Peyer's patch (tissue), 4 donors: ENCODE measurements around the gene WHAMM. TPM values are rescaled to one million over a fixed set of nuclear protein-coding genes. Genes with fewer than 3 reads are reported as not detected.

Source experiments
- DNase-seq, 3 donors: peaks; one replicate each; pipeline ENCODE4 v3.0.0-alpha.2; 2017 to 2019
- H3K27ac ChIP-seq, 4 donors: fragments of 200-600 bp; sonication (generic); one replicate each; pipeline ENCODE4 v1.5.1; 2016 to 2019
- H3K27me3 ChIP-seq, 2 donors: fragments of 200-600 bp; sonication (generic); one replicate each; pipeline ENCODE4 v1.5.1; 2019
- H3K36me3 ChIP-seq, 3 donors: fragments of 200-600 bp; sonication (generic); one replicate each; pipeline ENCODE4 v1.5.1; 2016 to 2019
- H3K4me1 ChIP-seq, 4 donors: fragments of 200-600 bp; sonication (generic); one replicate each; pipeline ENCODE4 v1.5.1; 2016 to 2019
- H3K4me3 ChIP-seq, 4 donors: fragments of 200-600 bp; sonication (generic); 1 replicate in 3 of 4; 2 replicates in 1 of 4; pipeline ENCODE4 v1.5.1; 2016 to 2019; ENCODE audit warnings: mild to moderate bottlenecking in 1 of 4
- H3K9me3 ChIP-seq, 4 donors: fragments of 200-600 bp; sonication (generic); one replicate each; pipeline ENCODE4 v1.5.1; 2016 to 2019; ENCODE audit warnings: mild to moderate bottlenecking in 1 of 4
- CTCF ChIP-seq, 6 experiments: fragments of 450-650 bp in 4 of 6; fragments of 200-600 bp in 2 of 6; sonication (generic) in 1 of 6; IDR thresholded peaks; one replicate each; pipeline ENCODE4 v1.5.1; 2017 to 2019; ENCODE audit warnings: antibody characterized with exemption in 6 of 6, mild to moderate bottlenecking in 3 of 6, moderate library complexity in 1 of 6
- POLR2A ChIP-seq, 2 donors: fragments of 450-650 bp; IDR thresholded peaks; one replicate each; pipeline ENCODE4 v1.5.1; 2017; ENCODE audit warnings: antibody characterized with exemption in 2 of 2, mild to moderate bottlenecking in 2 of 2, moderate library complexity in 2 of 2
- total RNA-seq, 4 donors: library from RNA; depleted of rRNA; stranded (reverse); fragments of >200 nt; gene quantifications; one replicate each; pipeline ENCODE4 v1.1.0, GENCODE V29; 2016

Gene WHAMM
- total RNA-seq, 4 donors from 2014 or later: 8.6 to 16.0 (median 13.2) TPM

- H3K4me1 ChIP-seq: no peaks in the 10 kb centered on the region
- no peak overlapping the region for H3K4me3 ChIP-seq
- no peaks in the 10 kb centered on the region for H3K36me3 ChIP-seq
- H3K27me3 ChIP-seq: no peaks in the 10 kb centered on the region
- H3K9me3 ChIP-seq: no peaks in the 10 kb centered on the region
- H3K27ac ChIP-seq: no peak overlapping the region
- DNase-seq: no peak
- TF ChIP-seq POLR2A (IDR thresholded peaks at IDR 0.05) (no peak), CTCF (IDR thresholded peaks at IDR 0.05) (no peak)
Measured at GRCh38 chr15:82874961-82875360, 65.5 kb downstream of the WHAMM start.

- no peaks in the 10 kb centered on the region for H3K9me3 ChIP-seq
- H3K4me1 ChIP-seq: no peaks in the 10 kb centered on the region
- H3K4me3 ChIP-seq: no peak overlapping the region
- TF ChIP-seq POLR2A (IDR thresholded peaks at IDR 0.05): no peak
- TF ChIP-seq CTCF (IDR thresholded peaks at IDR 0.05): no peak
- H3K27me3 ChIP-seq: no peaks in the 10 kb centered on the region
- H3K36me3 ChIP-seq: no peaks in the 10 kb centered on the region
- no peak overlapping the region for H3K27ac ChIP-seq
- no peak for DNase-seq
Measured at GRCh38 chr15:82875411-82876003, 66.1 kb downstream of the WHAMM start.

- Histone ChIP-seq H3K4me3 (no peak overlapping the region), H3K36me3 (no peaks in the 10 kb centered on the region), H3K27ac (no peak overlapping the region), H3K27me3 (no peaks in the 10 kb centered on the region), H3K4me1 (no peaks in the 10 kb centered on the region), H3K9me3 (no peaks in the 10 kb centered on the region)
- TF ChIP-seq CTCF (IDR thresholded peaks at IDR 0.05) (no peak), POLR2A (IDR thresholded peaks at IDR 0.05) (no peak)
- DNase-seq: no peak
Measured at GRCh38 chr15:82877825-82878224, 68.4 kb downstream of the WHAMM start.

GRCh38 chr15:82878325-82878724 is 68.9 kb downstream of the WHAMM start:
- no peak overlapping the region for H3K27ac ChIP-seq
- DNase-seq: no peak
- H3K9me3 ChIP-seq: no peaks in the 10 kb centered on the region
- no peaks in the 10 kb centered on the region for H3K4me1 ChIP-seq
- no peaks in the 10 kb centered on the region for H3K36me3 ChIP-seq
- H3K27me3 ChIP-seq: no peaks in the 10 kb centered on the region
- TF ChIP-seq CTCF (IDR thresholded peaks at IDR 0.05) (no peak), POLR2A (IDR thresholded peaks at IDR 0.05) (no peak)
- H3K4me3 ChIP-seq: no peak overlapping the region

GRCh38 chr15:82880704-82881103 is 71.3 kb downstream of the WHAMM start:
- Histone ChIP-seq H3K4me1 (no peaks in the 10 kb centered on the region), H3K27me3 (no peaks in the 10 kb centered on the region), H3K36me3 (no peaks in the 10 kb centered on the region), H3K27ac (no peak overlapping the region), H3K9me3 (no peaks in the 10 kb centered on the region), H3K4me3 (no peak overlapping the region)
- no peak for TF ChIP-seq CTCF (IDR thresholded peaks at IDR 0.05)
- no peak for TF ChIP-seq POLR2A (IDR thresholded peaks at IDR 0.05)
- no peak for DNase-seq

GRCh38 chr15:82881747-82882146 is 72.3 kb downstream of the WHAMM start:
- no peak for DNase-seq
- no peaks in the 10 kb centered on the region for H3K27me3 ChIP-seq
- no peaks in the 10 kb centered on the region for H3K36me3 ChIP-seq
- H3K4me3 ChIP-seq: no peak overlapping the region
- no peak overlapping the region for H3K27ac ChIP-seq
- H3K9me3 ChIP-seq: no peaks in the 10 kb centered on the region
- H3K4me1 ChIP-seq: no peaks in the 10 kb centered on the region
- TF ChIP-seq CTCF (IDR thresholded peaks at IDR 0.05) (no peak), POLR2A (IDR thresholded peaks at IDR 0.05) (no peak)
